Measurements from ENCODE around the gene YRDC.

DNA sequence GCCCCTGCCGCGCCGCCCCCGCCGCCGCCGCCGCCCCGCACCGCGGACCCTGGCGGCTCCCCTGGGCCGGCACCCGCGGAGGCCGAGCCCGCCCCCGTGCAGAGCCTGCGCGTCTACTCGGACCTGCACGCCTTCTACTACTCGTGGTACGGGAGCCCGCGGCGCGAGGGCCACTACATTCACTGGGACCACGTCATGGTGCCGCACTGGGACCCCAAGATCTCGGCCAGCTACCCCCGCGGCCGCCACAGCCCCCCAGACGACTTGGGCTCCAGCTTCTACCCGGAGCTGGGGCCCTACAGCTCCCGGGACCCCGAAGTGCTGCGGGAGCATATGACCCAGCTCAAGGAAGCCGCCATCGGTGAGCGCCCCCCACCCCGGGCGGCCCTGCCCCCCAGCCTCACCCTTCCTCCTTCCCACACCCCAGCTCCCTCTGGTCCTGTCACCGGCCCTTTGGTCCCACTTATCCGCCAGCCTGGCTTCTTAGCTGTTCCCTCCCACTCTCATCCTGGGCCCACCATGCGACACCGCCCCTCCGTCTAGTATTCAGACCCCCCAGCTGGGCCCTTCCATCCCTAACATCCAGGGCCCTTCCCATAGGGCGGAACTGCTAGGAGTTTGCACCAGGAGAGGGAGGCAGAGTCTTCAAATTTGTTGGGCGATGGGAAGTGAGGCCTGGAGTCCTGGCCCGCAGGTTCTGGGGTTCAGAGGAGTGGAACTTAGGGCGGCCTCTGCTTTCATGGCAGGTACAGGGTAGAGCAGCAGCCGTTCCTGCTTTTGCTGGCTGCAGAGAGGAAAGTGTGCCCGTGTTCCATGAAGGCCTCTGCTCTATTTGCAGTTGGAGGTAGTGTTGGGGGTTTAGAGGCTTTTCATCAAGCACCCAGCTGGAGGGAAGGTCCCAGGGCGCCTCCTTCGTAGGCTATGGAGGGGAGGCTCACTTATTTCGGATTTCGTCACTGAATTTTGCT lies 13.4 kb downstream of the YRDC start:
- TF ChIP-seq ZFP3 (CRISPR knock-in tag; IDR thresholded peaks at IDR 0.05), result no peak
- no peak for TF ChIP-seq ZNF70 (CRISPR knock-in tag; IDR thresholded peaks at IDR 0.05)
- TF ChIP-seq OSR1 (CRISPR knock-in tag; IDR thresholded peaks at IDR 0.05), result no peak
- TF ChIP-seq, protein P1, sequence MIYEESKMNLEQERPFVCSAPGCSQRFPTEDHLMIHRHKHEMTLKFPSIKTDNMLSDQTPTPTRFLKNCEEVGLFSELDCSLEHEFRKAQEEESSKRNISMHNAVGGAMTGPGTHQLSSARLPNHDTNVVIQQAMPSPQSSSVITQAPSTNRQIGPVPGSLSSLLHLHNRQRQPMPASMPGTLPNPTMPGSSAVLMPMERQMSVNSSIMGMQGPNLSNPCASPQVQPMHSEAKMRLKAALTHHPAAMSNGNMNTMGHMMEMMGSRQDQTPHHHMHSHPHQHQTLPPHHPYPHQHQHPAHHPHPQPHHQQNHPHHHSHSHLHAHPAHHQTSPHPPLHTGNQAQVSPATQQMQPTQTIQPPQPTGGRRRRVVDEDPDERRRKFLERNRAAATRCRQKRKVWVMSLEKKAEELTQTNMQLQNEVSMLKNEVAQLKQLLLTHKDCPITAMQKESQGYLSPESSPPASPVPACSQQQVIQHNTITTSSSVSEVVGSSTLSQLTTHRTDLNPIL (CRISPR knock-in tag; IDR thresholded peaks at IDR 0.05; ENCODE audit: low read depth), result no peak
- TF ChIP-seq BACH2 (CRISPR knock-in tag; IDR thresholded peaks at IDR 0.05; ENCODE audit: borderline replicate concordance), result no peak
- TF ChIP-seq, protein P2, sequence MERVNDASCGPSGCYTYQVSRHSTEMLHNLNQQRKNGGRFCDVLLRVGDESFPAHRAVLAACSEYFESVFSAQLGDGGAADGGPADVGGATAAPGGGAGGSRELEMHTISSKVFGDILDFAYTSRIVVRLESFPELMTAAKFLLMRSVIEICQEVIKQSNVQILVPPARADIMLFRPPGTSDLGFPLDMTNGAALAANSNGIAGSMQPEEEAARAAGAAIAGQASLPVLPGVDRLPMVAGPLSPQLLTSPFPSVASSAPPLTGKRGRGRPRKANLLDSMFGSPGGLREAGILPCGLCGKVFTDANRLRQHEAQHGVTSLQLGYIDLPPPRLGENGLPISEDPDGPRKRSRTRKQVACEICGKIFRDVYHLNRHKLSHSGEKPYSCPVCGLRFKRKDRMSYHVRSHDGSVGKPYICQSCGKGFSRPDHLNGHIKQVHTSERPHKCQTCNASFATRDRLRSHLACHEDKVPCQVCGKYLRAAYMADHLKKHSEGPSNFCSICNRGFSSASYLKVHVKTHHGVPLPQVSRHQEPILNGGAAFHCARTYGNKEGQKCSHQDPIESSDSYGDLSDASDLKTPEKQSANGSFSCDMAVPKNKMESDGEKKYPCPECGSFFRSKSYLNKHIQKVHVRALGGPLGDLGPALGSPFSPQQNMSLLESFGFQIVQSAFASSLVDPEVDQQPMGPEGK (CRISPR knock-in tag; IDR thresholded peaks at IDR 0.05; ENCODE audit: borderline replicate concordance), result no peak
- TF ChIP-seq, protein P3, sequence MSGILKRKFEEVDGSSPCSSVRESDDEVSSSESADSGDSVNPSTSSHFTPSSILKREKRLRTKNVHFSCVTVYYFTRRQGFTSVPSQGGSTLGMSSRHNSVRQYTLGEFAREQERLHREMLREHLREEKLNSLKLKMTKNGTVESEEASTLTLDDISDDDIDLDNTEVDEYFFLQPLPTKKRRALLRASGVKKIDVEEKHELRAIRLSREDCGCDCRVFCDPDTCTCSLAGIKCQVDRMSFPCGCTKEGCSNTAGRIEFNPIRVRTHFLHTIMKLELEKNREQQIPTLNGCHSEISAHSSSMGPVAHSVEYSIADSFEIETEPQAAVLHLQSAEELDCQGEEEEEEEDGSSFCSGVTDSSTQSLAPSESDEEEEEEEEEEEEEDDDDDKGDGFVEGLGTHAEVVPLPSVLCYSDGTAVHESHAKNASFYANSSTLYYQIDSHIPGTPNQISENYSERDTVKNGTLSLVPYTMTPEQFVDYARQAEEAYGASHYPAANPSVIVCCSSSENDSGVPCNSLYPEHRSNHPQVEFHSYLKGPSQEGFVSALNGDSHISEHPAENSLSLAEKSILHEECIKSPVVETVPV (CRISPR knock-in tag; IDR thresholded peaks at IDR 0.05), result no peak
- TF ChIP-seq ESRRG (CRISPR knock-in tag; IDR thresholded peaks at IDR 0.05), result no peak
- TF ChIP-seq, protein P4, sequence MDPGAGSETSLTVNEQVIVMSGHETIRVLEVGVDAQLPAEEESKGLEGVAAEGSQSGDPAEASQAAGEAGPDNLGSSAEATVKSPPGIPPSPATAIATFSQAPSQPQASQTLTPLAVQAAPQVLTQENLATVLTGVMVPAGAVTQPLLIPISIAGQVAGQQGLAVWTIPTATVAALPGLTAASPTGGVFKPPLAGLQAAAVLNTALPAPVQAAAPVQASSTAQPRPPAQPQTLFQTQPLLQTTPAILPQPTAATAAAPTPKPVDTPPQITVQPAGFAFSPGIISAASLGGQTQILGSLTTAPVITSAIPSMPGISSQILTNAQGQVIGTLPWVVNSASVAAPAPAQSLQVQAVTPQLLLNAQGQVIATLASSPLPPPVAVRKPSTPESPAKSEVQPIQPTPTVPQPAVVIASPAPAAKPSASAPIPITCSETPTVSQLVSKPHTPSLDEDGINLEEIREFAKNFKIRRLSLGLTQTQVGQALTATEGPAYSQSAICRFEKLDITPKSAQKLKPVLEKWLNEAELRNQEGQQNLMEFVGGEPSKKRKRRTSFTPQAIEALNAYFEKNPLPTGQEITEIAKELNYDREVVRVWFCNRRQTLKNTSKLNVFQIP (CRISPR knock-in tag; IDR thresholded peaks at IDR 0.05; ENCODE audit: borderline replicate concordance, low read depth), result no peak
- TF ChIP-seq TCF4 (CRISPR knock-in tag; IDR thresholded peaks at IDR 0.05; ENCODE audit: borderline replicate concordance), result no peak
